A673 (cell line): ENCODE results near the gene TEX13C.

Experiments
- CTCF ChIP-seq: fragments of 300-800, 200-600 bp; sonication (generic); conservative IDR thresholded peaks from 2 replicates; pipeline ENCODE4 v1.5.1; 2017; ENCODE audit warnings: low read depth, mild to moderate bottlenecking, antibody characterized with exemption, low read length, moderate library complexity, mixed read lengths
- EZH2 ChIP-seq: fragments of 200-600 bp; sonication (generic); IDR thresholded peaks from 2 replicates; pipeline ENCODE4 v1.6.1; 2017; ENCODE audit warnings: borderline replicate concordance, low read depth, mild to moderate bottlenecking, mixed read lengths, antibody characterized with exemption, low read length; ENCODE audit not compliant: poor library complexity, severe bottlenecking

GRCh38 chrX:125319646-125320521 lies at the start of gene TEX13C:
- TF ChIP-seq CTCF = no peak
- no peak for TF ChIP-seq EZH2
